IPS-18c (cell line): ENCODE results near the gene MYL10.

Source experiments
- H3K4me3 ChIP-seq: 2 replicates; pipeline ENCODE4 v1.7.0; 2013; ENCODE audit warnings: low read depth, mild to moderate bottlenecking, low read length, moderate library complexity; ENCODE audit not compliant: insufficient read depth
- H3K9me3 ChIP-seq: one replicate; pipeline ENCODE4 v1.6.1; 2013; ENCODE audit warnings: mild to moderate bottlenecking, low read length, moderate library complexity; ENCODE audit not compliant: control insufficient read depth, insufficient read depth

MYL10 gene

GRCh38 chr7:101590663-101591435 lies 38.2 kb downstream of the MYL10 start:
- Histone ChIP-seq H3K4me3 (no peak overlapping the region), H3K9me3 (no peaks in the 10 kb centered on the region)

- no peak overlapping the region for H3K4me3 ChIP-seq
- no peaks in the 10 kb centered on the region for H3K9me3 ChIP-seq
These were observed 39.0 kb downstream of the MYL10 start for GRCh38 chr7:101589976-101590662.

GRCh38 chr7:101589052-101589451 lies 40.0 kb downstream of the MYL10 start:
- H3K4me3 ChIP-seq: no peak overlapping the region

GRCh38 chr7:101588131-101588935 lies 40.8 kb downstream of the MYL10 start:
- H3K9me3 ChIP-seq: no peaks in the 10 kb centered on the region
- no peak overlapping the region for H3K4me3 ChIP-seq

More at GRCh38 chr7:101589052-101589451, 40.0 kb downstream of the MYL10 start:
- H3K9me3 ChIP-seq: no peaks in the 10 kb centered on the region

- Histone ChIP-seq H3K9me3 (no peaks in the 10 kb centered on the region), H3K4me3 (no peak overlapping the region)
These were observed 42.0 kb downstream of the MYL10 start for GRCh38 chr7:101586906-101587677.

GRCh38 chr7:101586078-101586905 lies 42.8 kb downstream of the MYL10 start:
- Histone ChIP-seq H3K9me3 (no peaks in the 10 kb centered on the region), H3K4me3 (no peak overlapping the region)

- Histone ChIP-seq H3K9me3 (no peaks in the 10 kb centered on the region), H3K4me3 (no peak overlapping the region)
These were observed 46.1 kb downstream of the MYL10 start for GRCh38 chr7:101582971-101583370.

GRCh38 chr7:101581891-101582290 lies 47.2 kb downstream of the MYL10 start:
- no peak overlapping the region for H3K4me3 ChIP-seq
- H3K9me3 ChIP-seq: peaks cover 4% of the 10 kb centered on the region

- no peak overlapping the region for H3K4me3 ChIP-seq
- peaks cover 7% of the 10 kb centered on the region for H3K9me3 ChIP-seq
These were observed 48.5 kb downstream of the MYL10 start for GRCh38 chr7:101580596-101580995.

GRCh38 chr7:101578552-101578951 lies 50.5 kb downstream of the MYL10 start:
- Histone ChIP-seq H3K9me3 (peaks cover 9% of the 10 kb centered on the region), H3K4me3 (no peak overlapping the region)

- H3K9me3 ChIP-seq: peaks cover 9% of the 10 kb centered on the region
These were observed 52.1 kb downstream of the MYL10 start for GRCh38 chr7:101576998-101577397.

GRCh38 chr7:101575721-101576120 lies 53.4 kb downstream of the MYL10 start:
- Histone ChIP-seq H3K4me3 (no peak overlapping the region), H3K9me3 (peaks cover 9% of the 10 kb centered on the region)

More at GRCh38 chr7:101576998-101577397, 52.1 kb downstream of the MYL10 start:
- H3K4me3 ChIP-seq: no peak overlapping the region

GRCh38 chr7:101575168-101575567 lies 53.9 kb downstream of the MYL10 start:
- Histone ChIP-seq H3K4me3 (no peak overlapping the region), H3K9me3 (peaks cover 9% of the 10 kb centered on the region)

- Histone ChIP-seq H3K4me3 (no peak overlapping the region), H3K9me3 (peaks cover 7% of the 10 kb centered on the region)
These were observed 56.9 kb downstream of the MYL10 start for GRCh38 chr7:101572156-101572555.

GRCh38 chr7:101567230-101567629 lies 61.9 kb downstream of the MYL10 start:
- H3K9me3 ChIP-seq: peaks cover 3% of the 10 kb centered on the region

GRCh38 chr7:101565601-101566209 lies 63.4 kb downstream of the MYL10 start:
- no peak overlapping the region for H3K4me3 ChIP-seq
- peaks cover 3% of the 10 kb centered on the region for H3K9me3 ChIP-seq

More at GRCh38 chr7:101567230-101567629, 61.9 kb downstream of the MYL10 start:
- H3K4me3 ChIP-seq: no peak overlapping the region
